Neuronal stem cell (in vitro differentiated cells): ENCODE results near the gene SULT6B1.

Source experiments
- DNase-seq: peaks from one replicate; pipeline ENCODE4 v3.0.0-alpha.2; 2013; ENCODE audit warnings: low spot score
- H2AFZ ChIP-seq: one replicate; pipeline ENCODE4 v1.6.1; 2013; ENCODE audit warnings: mild to moderate bottlenecking, low read length, inconsistent platforms
- H2AK5ac ChIP-seq: 2 replicates; pipeline ENCODE4 v1.6.1; 2013; ENCODE audit warnings: low read depth, mild to moderate bottlenecking, inconsistent platforms, low read length, moderate library complexity, mixed read lengths
- H2BK120ac ChIP-seq: 2 replicates; pipeline ENCODE4 v1.6.1; 2013; ENCODE audit warnings: low read depth, mild to moderate bottlenecking, inconsistent platforms, low read length, moderate library complexity, mixed read lengths
- H2BK12ac ChIP-seq: one replicate; pipeline ENCODE4 v1.6.1; 2013; ENCODE audit warnings: low read length, inconsistent platforms
- H2BK15ac ChIP-seq: 2 replicates; pipeline ENCODE4 v1.6.1; 2013; ENCODE audit warnings: mild to moderate bottlenecking, low read length, inconsistent platforms, mixed read lengths
- H2BK5ac ChIP-seq: one replicate; pipeline ENCODE4 v1.6.1; 2013; ENCODE audit warnings: inconsistent platforms, mild to moderate bottlenecking, low read length, moderate library complexity
- H3K14ac ChIP-seq: one replicate; pipeline ENCODE4 v1.6.1; 2013; ENCODE audit warnings: low read length, inconsistent platforms
- H3K18ac ChIP-seq: 2 replicates; pipeline ENCODE4 v1.6.1; 2013; ENCODE audit warnings: low read length, inconsistent platforms
- H3K23ac ChIP-seq: 2 replicates; pipeline ENCODE4 v1.6.1; 2013; ENCODE audit warnings: low read depth, mild to moderate bottlenecking, mixed read lengths, low read length, inconsistent platforms; ENCODE audit not compliant: poor library complexity
- H3K27ac ChIP-seq: replicated peaks from 3 replicates; pipeline ENCODE4 v1.5.1; 2013; ENCODE audit warnings: low read length, inconsistent platforms
- H3K27me3 ChIP-seq, 3 experiments: 2 replicates each; pipeline ENCODE4 v1.6.1; 2013; ENCODE audit warnings: low read length in 3 of 3, mild to moderate bottlenecking in 2 of 3, inconsistent platforms in 1 of 3, low read depth in 1 of 3, mixed read lengths in 1 of 3, moderate library complexity in 1 of 3; ENCODE audit not compliant: control insufficient read depth in 3 of 3, insufficient read depth in 3 of 3
- H3K36me3 ChIP-seq, 2 donors: replicated peaks in 1 of 2; 2 replicates each; pipeline ENCODE4 v1.6.1; 2013; ENCODE audit warnings: low read length in 2 of 2; ENCODE audit not compliant: control insufficient read depth in 2 of 2, insufficient read depth in 2 of 2
- H3K4ac ChIP-seq: 2 replicates; pipeline ENCODE4 v1.6.1; 2013; ENCODE audit warnings: inconsistent platforms, mild to moderate bottlenecking, low read length, moderate library complexity
- H3K4me1 ChIP-seq, 2 donors: 1 replicate in 1 of 2; 2 replicates in 1 of 2; pipeline ENCODE4 v1.6.1; 2013; ENCODE audit warnings: low read length in 2 of 2, low read depth in 1 of 2; ENCODE audit not compliant: control insufficient read depth in 2 of 2, insufficient read depth in 1 of 2
- H3K4me2 ChIP-seq: one replicate; pipeline ENCODE4 v1.6.1; 2013; ENCODE audit warnings: mild to moderate bottlenecking, low read length, inconsistent platforms; ENCODE audit not compliant: insufficient read depth, poor library complexity, severe bottlenecking
- H3K4me3 ChIP-seq, 2 donors: 2 replicates each; pipeline ENCODE4 v1.5.1; 2013; ENCODE audit warnings: low read length in 2 of 2, mild to moderate bottlenecking in 2 of 2, inconsistent platforms in 1 of 2, moderate library complexity in 1 of 2
- H3K79me1 ChIP-seq: one replicate; pipeline ENCODE4 v1.6.1; 2013; ENCODE audit warnings: low read depth, mild to moderate bottlenecking, inconsistent platforms, low read length, moderate library complexity
- H3K9ac ChIP-seq: one replicate; pipeline ENCODE4 v1.6.1; 2013; ENCODE audit warnings: mild to moderate bottlenecking, low read depth, low read length, inconsistent platforms; ENCODE audit not compliant: poor library complexity
- H3K9me3 ChIP-seq, 2 donors: replicated peaks in 1 of 2; 2 replicates each; pipeline versions ENCODE3 to v1.6.1; 2013; ENCODE audit warnings: low read length in 2 of 2, mild to moderate bottlenecking in 2 of 2, inconsistent platforms in 1 of 2, low read depth in 1 of 2, mixed read lengths in 1 of 2, moderate library complexity in 1 of 2; ENCODE audit not compliant: control insufficient read depth in 2 of 2, insufficient read depth in 1 of 2
- H4K8ac ChIP-seq: one replicate; pipeline ENCODE4 v1.6.1; 2013; ENCODE audit warnings: low read depth, mild to moderate bottlenecking, inconsistent platforms, low read length, moderate library complexity
- H4K91ac ChIP-seq: one replicate; pipeline ENCODE4 v1.6.1; 2013; ENCODE audit warnings: low read length, low read depth, mild to moderate bottlenecking, inconsistent platforms; ENCODE audit not compliant: poor library complexity
- WGBS, 2 donors: extraction: QIAGEN DNeasy Blood & Tissue Kit; methylation state at CpG; one replicate each; pipeline ENCODE4 v1.1.7; 2013; ENCODE audit warnings: missing lambda C conversion rate in 2 of 2, mixed read lengths in 1 of 2; ENCODE audit not compliant: insufficient read length in 2 of 2, insufficient replicate concordance in 1 of 2; ENCODE audit errors: extremely low coverage in 2 of 2; 5-methylcytosine and 5-hydroxymethylcytosine counted together

Gene SULT6B1

DNA sequence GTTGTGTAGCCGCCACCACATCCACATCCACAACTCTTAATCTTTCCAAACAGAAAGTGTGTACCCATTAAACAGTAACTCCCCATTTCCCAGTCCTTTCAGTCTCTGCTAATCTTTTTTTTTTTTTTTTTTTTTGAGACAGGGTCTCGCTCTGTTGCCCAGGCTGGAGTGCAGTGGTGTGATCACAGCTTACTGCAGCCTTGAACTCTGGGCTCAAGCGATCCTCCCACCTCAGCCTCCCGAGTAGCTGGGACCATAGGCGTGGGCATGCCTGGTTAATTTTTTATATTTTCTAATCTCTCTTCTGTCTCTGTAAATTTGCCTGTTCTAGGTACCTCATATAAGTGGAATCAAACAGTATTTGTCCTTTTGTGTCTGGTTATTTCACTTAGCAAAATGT, 35.2 kb downstream of the SULT6B1 start:
- Histone ChIP-seq H2AFZ (no peak overlapping the region), H3K27me3 (peaks cover 0 to 4% (median 0%) of the 10 kb centered on the region in 3 experiments), H3K4ac (no peak overlapping the region), H3K4me1 (peaks cover 5 to 7% of the 10 kb centered on the region in 2 donors), H4K91ac (no peak overlapping the region), H3K27ac (no peak overlapping the region), H3K23ac (no peak overlapping the region), H3K36me3 (peaks cover 0 to 26% of the 10 kb centered on the region in 2 donors), H3K79me1 (no peaks in the 10 kb centered on the region), H3K4me3 (no peak overlapping the region), H3K4me2 (no peak overlapping the region), H2BK120ac (no peak overlapping the region), H2BK12ac (no peak overlapping the region), H3K18ac (no peak overlapping the region), H2AK5ac (no peak overlapping the region), H3K9ac (no peak overlapping the region), H4K8ac (no peak overlapping the region), H2BK5ac (no peak overlapping the region), H2BK15ac (no peak overlapping the region), H3K9me3 (peaks cover 0 to 9% of the 10 kb centered on the region in 2 donors), H3K14ac (no peak overlapping the region)
- no peak for DNase-seq
- WGBS, 2 donors, result no CpG with 5 or more reads among the region's 5 CpGs

DNA sequence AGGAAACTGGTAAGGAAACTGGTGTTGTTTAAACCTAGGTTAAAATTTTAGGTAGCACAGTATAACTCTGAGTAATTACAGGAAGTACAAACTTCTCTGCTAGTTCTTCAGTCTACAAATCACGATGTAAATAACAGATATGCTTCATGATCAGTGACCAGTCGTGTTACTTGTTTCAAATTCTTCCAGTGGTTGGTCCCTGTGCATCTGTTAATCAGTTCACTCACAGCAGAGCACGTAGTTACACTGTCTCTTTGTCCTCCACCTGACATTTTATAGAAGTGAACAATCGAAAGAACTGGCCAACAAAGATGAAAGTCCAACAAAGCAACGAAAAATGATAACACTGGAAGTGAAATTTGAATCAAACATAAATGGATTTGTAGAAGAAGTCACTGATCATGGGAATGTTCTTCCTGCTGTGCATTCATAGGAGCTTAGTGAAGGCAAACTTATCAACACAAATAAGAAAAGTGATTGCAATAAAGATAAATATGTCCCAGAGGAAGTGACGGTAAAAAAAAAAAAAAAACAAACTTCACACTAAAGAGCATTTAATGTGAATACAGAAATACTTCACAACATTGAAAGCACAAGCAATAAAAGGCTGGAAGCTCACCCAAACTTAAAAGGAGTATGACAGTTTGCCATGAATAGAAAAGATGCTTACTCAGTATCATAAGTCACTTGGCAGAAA, 38.7 kb downstream of the SULT6B1 start:
- H3K27ac ChIP-seq, result no peak overlapping the region
- no peaks in the 10 kb centered on the region for H3K27me3 ChIP-seq
- H3K23ac ChIP-seq, result no peak overlapping the region
- no peak overlapping the region for H4K8ac ChIP-seq
- H3K4me1 ChIP-seq, result no peaks in the 10 kb centered on the region
- no peak overlapping the region for H3K18ac ChIP-seq
- no peak overlapping the region for H3K4me2 ChIP-seq
- H3K79me1 ChIP-seq, result no peaks in the 10 kb centered on the region
- H4K91ac ChIP-seq, result no peak overlapping the region
- H2BK15ac ChIP-seq, result no peak overlapping the region
- no peak overlapping the region for H2BK12ac ChIP-seq
- H3K4me3 ChIP-seq, result no peak overlapping the region
- H3K9ac ChIP-seq, result no peak overlapping the region
- no peak for DNase-seq
- no peak overlapping the region for H3K14ac ChIP-seq
- H2BK5ac ChIP-seq, result no peak overlapping the region
- H2BK120ac ChIP-seq, result no peak overlapping the region
- no CpG with 5 or more reads among the region's 6 CpGs for WGBS, 2 donors
- H2AK5ac ChIP-seq, result no peak overlapping the region
- H2AFZ ChIP-seq, result no peak overlapping the region
- peaks cover 4 to 55% of the 10 kb centered on the region in 2 donors for H3K36me3 ChIP-seq
- H3K9me3 ChIP-seq, result peaks cover 0 to 9% of the 10 kb centered on the region in 2 donors
- H3K4ac ChIP-seq, result no peak overlapping the region

DNA sequence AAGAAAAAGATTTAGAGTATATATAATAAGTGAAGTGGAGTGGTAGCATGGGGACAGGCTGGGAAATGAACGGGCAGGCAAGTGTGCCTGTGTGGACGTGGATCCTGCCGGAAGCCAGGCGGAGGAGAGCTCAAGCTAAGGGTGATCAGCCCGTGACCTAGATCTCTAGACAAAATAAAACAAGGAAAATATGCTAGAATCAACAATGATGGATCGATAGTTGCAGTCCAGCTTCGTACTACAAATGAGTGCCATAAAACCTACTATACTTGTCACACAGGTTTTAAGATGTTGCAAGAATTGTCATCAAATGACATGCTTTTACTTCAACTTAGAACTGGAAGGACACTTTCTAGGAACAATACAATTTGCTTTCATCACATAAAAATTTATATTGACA, 40.1 kb downstream of the SULT6B1 start:
- Histone ChIP-seq H2BK5ac (no peak overlapping the region), H2BK12ac (no peak overlapping the region), H3K4me3 (no peak overlapping the region), H2BK120ac (no peak overlapping the region), H4K91ac (no peak overlapping the region), H2AK5ac (no peak overlapping the region), H3K27me3 (no peaks in the 10 kb centered on the region), H3K79me1 (no peaks in the 10 kb centered on the region), H3K23ac (no peak overlapping the region), H3K14ac (no peak overlapping the region), H4K8ac (no peak overlapping the region), H3K27ac (no peak overlapping the region), H3K4me1 (no peaks in the 10 kb centered on the region), H3K4me2 (no peak overlapping the region), H2AFZ (no peak overlapping the region), H3K36me3 (peaks cover 9 to 64% of the 10 kb centered on the region in 2 donors), H2BK15ac (no peak overlapping the region), H3K4ac (no peak overlapping the region), H3K9me3 (peaks cover 0 to 4% of the 10 kb centered on the region in 2 donors), H3K9ac (no peak overlapping the region), H3K18ac (no peak overlapping the region)
- no peak for DNase-seq
- WGBS, 2 donors, result no CpG with 5 or more reads among the region's 7 CpGs

DNA sequence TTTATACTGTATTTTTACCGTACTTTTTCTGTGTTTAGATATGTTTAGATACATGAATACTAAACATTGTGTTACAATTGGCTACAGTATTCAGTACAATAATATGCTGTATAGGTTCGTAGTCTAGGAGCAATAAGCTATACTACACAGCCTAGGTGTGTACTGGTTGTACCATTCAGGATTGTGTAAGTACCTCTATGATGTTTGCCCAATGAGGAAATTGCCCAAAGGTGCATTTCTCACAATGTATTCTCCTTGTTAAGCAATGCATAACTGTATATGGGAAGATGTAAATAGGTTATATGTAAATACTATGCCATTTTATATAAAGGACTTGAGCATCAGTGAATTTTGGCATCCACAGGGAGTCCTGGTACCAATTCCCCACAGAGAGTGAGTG, 42.4 kb downstream of the SULT6B1 start:
- no peak overlapping the region for H3K4me3 ChIP-seq
- no peak overlapping the region for H2AFZ ChIP-seq
- H3K27ac ChIP-seq, result no peak overlapping the region
- H3K79me1 ChIP-seq, result no peaks in the 10 kb centered on the region
- H2AK5ac ChIP-seq, result no peak overlapping the region
- no peak overlapping the region for H3K14ac ChIP-seq
- H3K4ac ChIP-seq, result no peak overlapping the region
- peaks cover 9 to 79% of the 10 kb centered on the region in 2 donors for H3K36me3 ChIP-seq
- no peak overlapping the region for H3K9ac ChIP-seq
- no peak overlapping the region for H3K23ac ChIP-seq
- no peaks in the 10 kb centered on the region for H3K9me3 ChIP-seq
- no peaks in the 10 kb centered on the region for H3K27me3 ChIP-seq
- no peak overlapping the region for H2BK120ac ChIP-seq
- no peak overlapping the region for H4K91ac ChIP-seq
- WGBS, 2 donors, result no CpG with 5 or more reads among the region's 2 CpGs
- H3K4me1 ChIP-seq, result no peaks in the 10 kb centered on the region
- H2BK5ac ChIP-seq, result no peak overlapping the region
- DNase-seq, result no peak
- H3K4me2 ChIP-seq, result no peak overlapping the region
- no peak overlapping the region for H4K8ac ChIP-seq
- H2BK15ac ChIP-seq, result no peak overlapping the region
- H2BK12ac ChIP-seq, result no peak overlapping the region
- no peak overlapping the region for H3K18ac ChIP-seq
